ENCODE data around the gene PEX7.
"Not testable (repeated sequence)": the region's sequence is repeated elsewhere in the genome, so short reads cannot be mapped to it uniquely, and the experiment has no call there.

Gene PEX7

DNA sequence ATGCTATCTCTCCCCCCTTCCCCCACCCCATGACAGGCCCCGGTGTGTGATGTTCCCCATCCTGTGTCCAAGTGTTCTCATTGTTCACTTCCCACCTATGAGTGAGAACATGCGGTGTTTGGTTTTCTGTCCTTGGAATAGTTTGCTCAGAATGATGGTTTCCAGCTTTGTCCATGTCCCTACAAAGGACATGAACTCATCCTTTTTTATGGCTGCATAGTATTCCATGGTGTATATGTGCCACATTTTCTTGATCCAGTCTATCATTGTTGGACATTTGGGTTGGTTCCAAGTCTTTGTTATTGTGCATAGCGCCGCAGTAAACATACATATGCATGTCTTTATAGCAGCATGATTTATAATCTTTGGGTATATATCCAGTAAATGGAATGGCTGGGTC is 24.1 kb downstream of the PEX7 start:
- not testable (repeated sequence) for DNase-seq

DNA sequence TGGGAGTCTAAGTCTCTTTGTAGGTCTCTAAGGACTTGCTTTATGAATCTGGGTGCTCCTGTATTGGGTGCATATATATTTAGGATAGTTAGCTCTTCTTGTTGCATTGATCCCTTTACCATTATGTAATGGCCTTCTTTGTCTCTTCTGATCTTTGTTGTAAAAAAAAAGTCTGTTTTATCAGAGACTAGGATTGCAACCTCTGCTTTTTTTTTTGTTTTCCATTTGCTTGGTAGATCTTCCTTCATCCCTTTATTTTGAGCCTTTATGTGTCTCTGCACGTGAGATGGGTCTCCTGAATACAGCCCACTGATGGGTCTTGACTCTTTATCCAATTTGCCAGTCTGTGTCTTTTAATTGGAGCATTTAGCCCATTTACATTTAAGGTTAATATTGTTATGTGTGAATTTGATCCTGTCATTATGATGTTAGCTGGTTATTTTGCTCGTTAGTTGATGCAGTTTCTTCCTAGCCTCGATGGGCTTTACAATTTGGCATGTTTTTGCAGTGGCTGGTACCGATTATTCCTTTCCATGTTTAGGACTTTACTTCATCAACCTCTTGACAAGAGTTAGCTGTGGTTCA is 27.7 kb downstream of the PEX7 start:
- DNase-seq: not testable (repeated sequence)

DNA sequence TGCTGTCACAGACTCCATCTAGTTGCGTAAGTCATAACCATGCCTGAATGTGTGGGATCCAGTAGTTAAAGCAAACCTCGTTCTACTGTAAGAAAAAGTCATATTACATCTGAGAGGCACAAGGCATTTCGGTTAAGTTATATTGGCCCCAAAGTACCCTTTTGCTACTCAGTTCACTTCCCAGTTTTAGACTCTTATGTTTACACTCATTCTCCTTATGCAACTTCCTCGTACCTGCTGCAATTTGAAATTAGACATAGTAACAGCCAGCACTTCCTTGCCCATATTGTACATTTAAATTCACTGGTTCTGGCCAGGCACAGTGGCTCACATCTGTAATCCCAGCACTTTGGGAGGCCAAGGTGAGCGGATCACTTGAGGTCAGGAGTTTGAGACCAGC is 37.0 kb downstream of the PEX7 start:
- DNase-seq: no peak

DNA sequence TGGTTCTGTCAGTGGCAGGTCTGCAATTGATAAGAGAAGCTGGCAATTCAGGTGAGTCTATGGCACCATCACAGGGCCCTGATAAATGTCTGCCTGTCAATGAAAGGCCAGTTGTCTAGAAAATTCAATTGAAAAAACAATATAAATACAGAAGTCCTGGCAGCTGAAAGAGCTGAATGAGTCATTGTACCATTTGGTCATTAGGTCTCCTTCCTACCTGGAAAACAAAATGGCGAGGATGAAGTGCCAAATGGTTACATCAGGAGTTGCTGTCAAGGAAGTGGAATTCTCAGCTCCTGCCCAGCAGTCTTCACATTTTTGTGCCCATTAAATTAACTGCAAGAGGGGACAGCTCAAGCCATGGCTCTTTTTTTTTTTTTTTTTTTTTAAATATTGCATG is 37.7 kb downstream of the PEX7 start:
- DNase-seq: no peak

DNA sequence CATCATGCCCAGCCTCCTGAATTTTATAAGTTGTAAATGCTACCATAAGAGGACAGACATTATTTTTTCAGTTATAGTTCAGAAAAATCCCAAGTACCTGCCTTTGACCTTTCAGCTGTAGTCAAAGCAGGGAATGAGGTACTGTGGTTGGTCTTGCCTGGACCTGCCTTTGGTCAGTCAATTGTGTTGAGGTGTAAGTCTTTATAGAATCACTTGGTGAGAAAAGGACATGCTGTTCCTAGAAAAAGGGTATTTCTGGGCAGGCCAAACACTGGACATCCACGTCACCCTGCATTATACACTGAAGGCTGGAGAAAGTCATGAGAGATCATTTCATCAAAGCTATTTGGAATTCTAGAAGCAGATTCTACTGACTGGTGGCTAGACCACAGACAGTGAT is 40.3 kb downstream of the PEX7 start:
- DNase-seq: no peak

DNA sequence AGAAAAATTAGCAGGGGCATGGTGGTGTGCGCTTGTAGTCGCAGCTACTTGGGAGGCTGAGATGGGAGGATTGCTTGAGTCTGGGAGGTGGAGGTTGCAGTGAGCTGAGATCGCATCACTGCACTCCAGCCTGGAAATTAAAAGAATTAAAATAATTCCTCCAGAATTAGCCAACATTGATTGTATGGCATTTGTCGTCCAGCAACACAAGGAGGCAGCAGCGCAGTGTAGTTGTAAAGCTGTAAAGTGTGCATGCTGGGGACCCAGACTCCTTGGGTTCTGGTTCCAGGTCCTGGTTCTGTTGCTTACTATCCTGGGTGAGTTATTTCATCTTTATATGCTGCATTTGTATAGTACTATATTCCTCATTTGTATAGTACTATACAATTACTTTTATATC is 41.4 kb downstream of the PEX7 start:
- DNase-seq: no peak

DNA sequence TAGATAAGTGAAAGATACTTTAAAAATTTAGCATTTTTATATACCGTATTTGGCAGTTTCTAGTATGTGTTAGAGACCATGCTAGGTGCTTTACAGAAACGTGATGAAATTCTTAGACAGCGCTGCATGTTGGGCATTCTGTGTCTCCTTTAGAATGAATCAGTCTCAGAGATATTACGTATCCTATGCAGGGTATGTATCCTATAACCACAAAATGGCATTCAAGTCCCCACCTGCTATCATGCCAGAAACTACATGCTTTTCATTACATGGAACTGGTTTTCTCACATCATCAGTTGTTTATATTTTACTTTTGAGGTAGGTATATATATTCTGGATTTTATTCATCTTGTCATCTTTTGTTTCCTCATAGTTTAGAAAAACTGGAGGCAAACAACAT is 42.3 kb downstream of the PEX7 start:
- no peak for DNase-seq

DNA sequence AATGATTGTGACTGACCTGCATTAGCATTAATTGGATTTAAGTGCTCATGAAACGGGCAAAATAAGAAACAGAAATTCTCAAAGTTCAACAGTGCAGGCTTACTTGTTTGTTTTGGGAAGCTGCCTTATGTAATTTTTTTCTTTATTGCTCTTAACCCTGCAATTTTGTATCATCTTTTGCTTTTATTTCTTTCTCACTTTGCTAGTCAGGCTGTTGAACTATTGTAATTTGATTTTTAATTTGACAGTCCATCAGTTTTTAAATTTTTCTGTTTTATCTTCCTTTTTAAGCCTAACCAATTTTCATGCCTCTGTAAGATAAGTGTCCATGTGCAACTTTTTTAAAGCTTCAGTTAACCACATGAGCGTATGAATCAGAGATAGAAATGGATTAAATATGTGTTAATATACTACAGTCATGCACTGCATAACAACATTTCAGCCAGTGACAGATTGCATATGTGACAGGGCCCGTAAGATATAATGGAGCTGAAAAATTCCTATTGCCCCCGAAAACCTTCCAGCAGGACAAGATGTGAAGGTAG is 44.6 kb downstream of the PEX7 start:
- no peak for DNase-seq

DNA sequence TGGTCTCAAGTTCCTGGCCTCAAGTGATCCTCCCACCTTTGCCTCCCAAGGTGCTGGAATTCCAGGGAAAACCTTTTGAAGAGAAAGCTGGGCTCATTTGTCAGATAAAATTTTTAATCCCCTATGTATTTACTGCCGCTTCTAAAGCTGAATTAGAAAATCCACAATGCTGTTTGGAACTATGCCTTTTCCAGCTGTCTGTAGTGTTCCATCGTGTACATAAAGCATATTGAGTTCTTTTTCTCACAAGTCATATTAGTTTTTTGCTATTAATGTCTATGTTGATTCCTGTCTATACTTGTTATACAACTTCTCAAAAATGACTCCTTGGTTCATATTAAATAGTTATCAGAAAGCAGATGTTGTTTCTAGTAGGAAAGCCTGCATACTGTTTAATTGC is 47.1 kb downstream of the PEX7 start:
- DNase-seq: no peak

DNA sequence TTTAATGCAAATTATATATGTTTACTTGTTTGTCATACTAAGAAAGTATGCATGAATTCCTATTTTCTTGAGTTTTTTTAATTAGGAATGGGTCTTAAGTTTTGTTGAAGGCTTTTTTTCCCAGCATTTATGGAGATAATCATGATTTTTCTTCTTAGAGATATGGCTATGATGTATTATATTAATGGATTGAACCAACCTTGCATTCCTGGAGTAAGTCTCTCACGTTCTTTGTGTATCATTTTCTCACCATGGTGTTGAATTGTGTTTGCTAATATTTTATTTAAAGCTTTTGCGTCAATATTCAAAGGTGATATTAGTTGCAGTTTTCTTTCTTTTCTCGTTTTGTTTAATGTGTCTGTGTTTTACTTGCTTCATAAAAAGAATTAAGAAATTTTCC is 51.4 kb downstream of the PEX7 start:
- no peak for DNase-seq

DNA sequence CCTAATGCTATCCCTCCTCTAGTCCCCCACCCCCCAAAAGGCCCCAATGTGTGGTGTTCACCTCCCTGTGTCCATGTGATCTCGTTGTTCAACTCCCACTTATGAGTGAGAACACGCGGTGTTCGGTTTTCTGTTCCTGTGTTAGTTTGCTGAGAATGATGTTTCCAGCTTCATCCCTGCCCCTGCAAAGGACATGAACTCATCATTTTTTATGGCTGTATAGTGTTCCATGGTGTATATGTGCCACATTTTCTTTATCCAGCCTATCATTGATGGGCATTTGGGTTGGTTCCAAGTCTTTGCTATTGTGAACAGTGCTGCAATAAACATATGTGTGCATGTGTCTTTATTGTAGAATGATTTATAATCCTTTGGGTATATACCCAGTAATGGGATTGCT is 54.1 kb downstream of the PEX7 start:
- DNase-seq: not testable (repeated sequence)

DNA sequence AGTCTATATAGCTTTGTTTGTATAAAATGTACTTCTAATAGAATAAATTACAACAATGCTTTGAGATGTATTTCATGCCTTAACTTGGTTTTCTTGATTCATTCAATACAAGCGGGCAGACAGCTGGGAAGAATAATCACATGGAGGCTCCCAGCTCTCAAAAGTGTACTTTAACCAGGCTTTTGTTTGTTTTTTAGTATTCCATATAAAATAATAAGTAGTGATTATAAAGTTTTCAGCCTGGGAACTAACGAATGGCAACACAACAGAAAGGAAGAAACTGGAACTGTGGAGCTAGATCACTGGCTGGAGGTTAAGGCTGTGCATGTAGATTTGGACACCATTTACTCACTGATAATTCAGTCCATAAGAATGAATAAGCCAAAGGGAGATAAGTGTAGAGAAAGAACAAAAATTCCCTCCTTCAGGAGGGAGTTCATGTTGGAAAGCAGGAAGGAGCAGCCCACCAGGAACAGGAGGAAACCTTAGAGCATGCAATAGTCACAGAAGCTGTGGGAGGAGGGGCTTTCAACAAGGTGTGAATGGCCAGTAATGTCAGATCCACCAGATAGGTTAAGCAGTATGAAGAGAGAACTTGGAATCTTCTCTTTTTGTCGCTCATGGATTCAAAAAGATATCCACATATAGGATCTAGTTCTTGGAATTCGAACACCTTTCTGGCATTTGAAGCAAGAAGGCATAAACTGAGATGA is 58.5 kb downstream of the PEX7 start:
- DNase-seq: no peak

DNA sequence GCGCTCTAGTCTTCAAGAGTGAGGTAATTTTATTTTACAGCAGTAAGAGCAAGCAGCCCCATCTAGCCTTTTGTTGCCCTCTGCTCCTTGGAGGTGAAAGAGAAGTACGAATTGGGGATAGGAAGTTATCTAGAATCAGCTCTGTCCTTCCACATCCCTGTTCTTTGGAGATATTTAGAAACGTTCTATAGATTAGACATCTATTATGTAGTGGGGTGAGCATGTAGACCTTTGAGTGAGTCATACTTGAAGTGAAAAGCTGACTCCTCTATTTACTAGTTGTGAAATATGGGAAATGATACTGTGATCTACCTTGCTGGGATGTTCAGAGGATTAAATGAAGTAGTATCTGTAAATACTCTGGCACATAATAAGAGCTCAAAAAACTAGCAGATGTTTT is 63.7 kb downstream of the PEX7 start:
- no peak for DNase-seq

DNA sequence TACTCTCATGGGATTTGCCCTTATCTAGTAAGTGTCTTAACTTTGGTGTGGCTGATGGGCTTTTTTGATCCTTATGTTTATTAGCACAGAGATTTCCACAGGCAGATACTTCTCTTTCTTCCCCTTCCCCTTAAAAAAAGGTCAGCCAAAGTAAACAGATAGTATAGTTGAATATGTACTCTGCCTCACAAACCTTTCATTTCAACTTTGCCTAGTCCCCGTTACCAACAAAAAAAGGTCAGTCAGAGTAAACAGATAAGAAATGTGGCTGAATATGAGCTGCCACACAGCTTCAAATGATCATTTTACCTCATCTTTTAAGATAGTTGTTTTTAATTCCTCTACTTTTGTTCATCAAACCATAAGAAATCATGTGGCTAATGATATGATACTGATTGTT is 65.6 kb downstream of the PEX7 start:
- no peak for DNase-seq

DNA sequence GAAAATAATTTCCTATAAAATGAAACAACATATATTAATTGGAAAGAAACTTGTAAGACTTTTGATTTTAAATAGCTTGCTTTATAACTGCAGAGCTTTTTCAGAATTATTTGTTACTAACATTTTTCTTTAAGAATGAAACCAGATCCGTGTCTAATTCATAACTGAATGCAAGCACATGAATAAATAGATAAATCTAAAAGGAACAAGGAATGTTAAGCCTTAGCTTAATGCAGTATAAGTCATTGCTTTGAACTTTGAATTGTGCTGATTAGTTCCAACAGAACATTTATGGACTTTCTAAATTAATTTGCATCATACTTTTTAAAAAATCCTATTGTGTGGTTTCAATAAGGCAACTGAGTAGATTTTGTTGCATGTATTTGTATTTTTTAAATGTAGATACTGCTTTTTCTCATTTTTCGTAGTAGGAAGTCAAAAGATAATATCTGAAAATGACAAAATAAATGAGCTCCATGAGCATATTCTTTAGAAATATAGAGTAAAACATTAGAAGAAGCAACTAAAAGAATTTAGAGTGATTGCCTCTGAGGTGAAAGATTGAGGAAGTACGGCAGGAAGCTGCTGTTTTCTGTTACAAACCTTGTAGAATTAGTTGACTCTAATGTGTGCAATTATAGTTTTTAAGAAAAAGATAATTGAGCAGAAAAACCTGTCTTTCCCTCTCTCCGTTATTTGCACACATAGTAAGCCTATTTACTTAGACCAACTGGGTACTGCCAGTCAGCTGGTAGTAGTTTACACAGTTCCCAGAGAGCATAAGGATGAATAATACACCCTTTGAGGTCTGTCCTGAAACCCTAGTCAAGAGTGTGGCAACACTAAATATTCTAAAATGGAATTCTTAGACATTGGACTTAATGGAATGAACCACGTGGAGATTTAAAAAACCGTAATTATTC is 67.1 kb downstream of the PEX7 start:
- DNase-seq: no peak

DNA sequence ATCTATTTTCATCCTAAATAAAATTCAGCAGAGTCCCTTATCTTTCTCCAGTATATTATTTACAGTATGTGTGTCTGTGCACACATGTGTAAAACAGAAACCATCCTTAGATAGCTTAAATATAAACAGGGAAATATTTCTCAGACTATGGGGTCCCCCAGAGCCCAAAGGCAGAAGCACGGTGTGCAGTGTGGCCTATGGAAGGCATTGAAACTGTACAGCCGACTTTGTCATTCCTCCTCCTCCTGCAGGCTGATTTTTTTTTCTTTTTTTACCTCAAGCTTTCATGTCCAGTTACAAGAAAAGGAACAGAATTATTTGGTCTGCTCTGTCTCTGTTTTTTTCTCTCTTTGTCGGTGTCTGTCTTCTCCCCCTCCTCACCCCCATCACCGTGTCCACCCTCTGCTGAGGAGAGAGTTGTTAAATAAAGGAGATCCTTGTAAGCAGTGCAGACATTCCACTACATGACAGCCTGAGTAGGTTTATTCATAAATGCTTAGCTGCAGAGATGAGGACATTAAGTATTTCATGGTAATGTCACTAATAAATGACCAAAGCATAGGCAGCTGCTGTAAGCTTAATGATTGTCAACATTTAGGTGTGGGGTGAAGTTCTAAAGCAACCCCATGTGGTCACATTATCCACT is 67.9 kb downstream of the PEX7 start:
- DNase-seq: no peak

DNA sequence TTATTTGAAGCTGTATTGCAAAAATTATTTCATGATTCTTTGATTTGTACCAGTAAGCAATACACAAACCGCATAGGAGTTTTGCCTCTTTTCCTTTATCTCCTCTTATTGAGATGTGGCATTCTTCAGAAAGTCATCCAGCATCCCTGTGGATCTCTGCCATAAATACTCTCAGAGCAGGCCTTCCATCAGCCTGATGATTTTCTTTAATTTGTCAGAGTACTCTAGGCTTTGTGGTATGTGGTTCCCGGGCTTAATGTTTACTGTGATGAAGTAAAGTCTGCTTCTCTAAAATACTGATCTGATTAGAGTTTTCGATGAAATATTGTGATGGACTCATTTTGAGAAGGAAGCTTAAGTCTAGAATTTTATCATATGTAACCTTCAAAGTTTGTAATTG is 68.6 kb downstream of the PEX7 start:
- no peak for DNase-seq

DNA sequence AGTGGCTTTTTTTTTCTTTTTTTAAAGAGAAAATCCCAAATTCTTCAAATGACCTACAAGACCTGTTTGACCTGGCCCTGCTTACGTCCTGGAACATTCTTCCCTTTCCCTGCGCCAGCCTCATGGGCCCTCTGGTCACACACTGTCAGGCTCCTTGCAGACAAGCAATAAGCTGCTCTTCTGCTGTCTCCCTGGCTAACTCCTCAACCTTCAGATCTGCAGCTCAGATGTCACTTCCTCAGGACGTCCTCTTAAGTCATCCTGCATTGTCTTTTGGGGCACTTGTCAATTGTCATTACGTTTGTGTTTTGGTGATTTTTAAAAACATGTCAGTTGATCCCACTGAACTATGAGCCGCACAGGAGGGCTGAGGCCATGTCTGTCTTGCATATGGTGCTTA is 70.8 kb downstream of the PEX7 start:
- no peak for DNase-seq

DNA sequence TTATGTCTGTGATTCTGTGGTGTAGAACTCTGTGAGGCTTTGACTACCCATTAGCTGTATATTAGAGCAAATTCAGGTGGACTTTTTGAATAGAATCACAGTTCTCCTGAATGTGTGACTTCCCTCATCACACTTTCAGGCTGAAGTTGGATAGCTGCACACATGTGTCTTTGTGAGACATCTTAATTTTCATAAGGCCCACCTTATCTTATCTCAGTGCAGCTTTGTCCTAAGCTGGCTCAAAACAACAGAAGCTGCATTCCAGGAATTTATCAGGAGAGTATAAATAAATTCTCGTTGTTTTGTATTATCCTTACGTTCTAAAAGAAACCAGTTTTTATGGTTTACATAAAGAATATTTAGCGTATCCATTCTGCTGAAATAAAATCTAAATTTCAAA is 73.5 kb downstream of the PEX7 start:
- no peak for DNase-seq

DNA sequence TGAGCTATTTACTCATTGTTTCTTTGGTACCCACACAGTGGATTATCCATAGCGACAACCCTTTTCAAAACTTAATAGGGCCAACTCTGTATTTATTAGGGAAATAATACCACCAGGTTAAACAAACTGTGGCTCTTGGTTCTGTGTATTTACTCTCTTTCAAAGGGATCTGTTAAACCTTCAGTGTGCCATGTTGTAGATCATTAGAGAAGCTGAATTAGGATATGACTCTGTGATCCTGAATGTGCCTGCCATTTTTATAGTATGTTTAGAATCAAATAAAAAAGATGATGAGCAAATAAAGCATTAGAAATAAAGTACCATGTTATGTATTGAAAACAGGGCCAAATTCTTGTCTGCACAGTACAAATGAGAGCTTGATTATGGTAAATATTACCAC is 74.7 kb downstream of the PEX7 start:
- no peak for DNase-seq

DNA sequence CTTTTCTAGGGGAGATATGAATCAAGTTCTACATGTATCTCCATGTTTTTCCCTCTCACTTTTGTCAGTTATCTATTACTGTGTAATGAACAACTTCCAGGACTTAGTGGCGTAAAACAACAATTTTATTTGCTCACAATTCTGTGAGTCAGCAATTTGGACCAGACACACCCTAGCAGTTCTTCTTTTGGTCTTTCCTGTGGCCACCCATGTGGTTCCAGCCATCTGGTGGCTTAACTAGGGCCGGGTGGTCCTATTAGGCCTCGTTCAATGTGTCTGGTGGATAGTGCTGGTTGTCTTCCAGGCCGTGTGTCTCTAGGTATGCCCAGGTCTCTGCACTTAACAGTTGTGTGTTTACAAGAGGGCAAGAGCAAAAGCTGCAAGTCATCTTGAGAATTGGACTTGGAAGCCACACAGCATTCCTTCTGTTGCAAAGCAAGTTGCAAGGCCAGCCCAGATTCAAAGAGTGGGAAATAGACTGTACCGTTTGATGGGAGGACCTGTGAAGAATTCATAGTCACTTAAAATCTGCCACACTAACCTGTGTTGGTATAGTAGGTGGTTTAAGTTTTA is 78.9 kb downstream of the PEX7 start:
- DNase-seq: no peak

DNA sequence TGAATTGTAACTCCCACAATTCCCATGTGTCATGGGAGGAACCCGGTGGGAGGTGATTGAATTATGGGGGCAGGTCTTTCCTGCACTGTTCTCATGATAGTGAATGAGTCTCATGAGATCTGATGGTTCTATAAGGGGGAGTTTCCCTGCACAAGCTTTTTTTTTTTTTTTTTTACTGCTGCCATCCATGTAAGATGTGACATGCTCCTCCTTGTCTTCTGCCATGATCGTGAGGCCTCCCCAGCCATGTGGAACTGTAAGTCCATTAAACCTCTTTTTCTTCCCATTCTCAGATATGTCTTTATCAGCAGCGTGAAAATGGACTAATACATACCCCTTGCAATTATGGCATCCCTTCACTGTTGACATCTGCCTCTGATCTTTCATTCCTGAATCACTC is 82.1 kb downstream of the PEX7 start:
- DNase-seq: not testable (repeated sequence)

DNA sequence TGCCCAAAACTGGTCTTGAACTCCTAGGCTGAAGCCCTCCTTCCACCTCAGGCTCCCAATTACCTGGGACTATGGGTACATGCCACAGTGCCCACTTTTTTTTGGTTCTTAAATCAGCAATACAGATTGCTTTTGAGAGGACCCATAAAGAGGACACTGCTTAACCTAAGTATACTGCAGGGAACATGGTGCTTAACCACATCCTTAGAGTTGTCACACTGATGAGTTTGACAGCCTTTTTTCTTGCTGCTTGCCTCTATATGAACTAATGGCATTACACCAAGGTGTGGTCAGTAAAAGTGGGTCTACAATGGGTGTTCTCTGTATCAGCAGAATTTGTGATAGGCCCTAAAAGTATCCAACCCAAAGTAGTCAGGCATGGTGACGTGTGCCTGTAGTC is 92.6 kb downstream of the PEX7 start:
- no peak for DNase-seq
